Measurements from ENCODE around the gene TMED10. TPM values are rescaled to one million over a fixed set of nuclear protein-coding genes. Genes with fewer than 3 reads are reported as not detected.

Gene TMED10
- total and polyA plus RNA-seq, 2 donors (not counting 3 experiments of a cell fraction or from before 2014, with no cell fraction given): 338 to 342 TPM

- intact Hi-C loops (cut with micrococcal nuclease): no loop called here
- BruUV-seq (replicated peaks): no TSS peak
Observed at GRCh38 chr14:75188086-75188485, 11.7 kb upstream of the TMED10 start.

More at GRCh38 chr14:75188086-75188485, 11.7 kb upstream of the TMED10 start:
- no peak overlapping the region for H3K4me3 ChIP-seq (replicated peaks in 1 of 3; ENCODE audit: insufficient read depth in 1 of 3, low read depth in 1 of 3, low read length in 3 of 3)
- TF ChIP-seq POLR2A (IDR thresholded peaks at IDR 0.05; ENCODE audit: low read depth, low read length): no peak
- TF ChIP-seq EZH2 (IDR thresholded peaks at IDR 0.05; ENCODE audit: borderline replicate concordance, low read depth, low read length, severe bottlenecking): no peak
- TF ChIP-seq POLR2AphosphoS5 (IDR thresholded peaks at IDR 0.05; ENCODE audit: insufficient read depth, low read depth, low read length): no peak
- TF ChIP-seq FOS (IDR thresholded peaks at IDR 0.05; ENCODE audit: borderline replicate concordance, insufficient read depth, low read length): no peak
- TF ChIP-seq, protein P1, sequence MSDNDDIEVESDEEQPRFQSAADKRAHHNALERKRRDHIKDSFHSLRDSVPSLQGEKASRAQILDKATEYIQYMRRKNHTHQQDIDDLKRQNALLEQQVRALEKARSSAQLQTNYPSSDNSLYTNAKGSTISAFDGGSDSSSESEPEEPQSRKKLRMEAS (IDR thresholded peaks at IDR 0.05; ENCODE audit: insufficient read depth, insufficient read length): no peak
- no peak for TF ChIP-seq GATA2 (IDR thresholded peaks at IDR 0.05; ENCODE audit: insufficient read depth, insufficient read length, low read depth, low read length)
- no peak for TF ChIP-seq JUN (IDR thresholded peaks at IDR 0.05; ENCODE audit: borderline replicate concordance, insufficient read depth, insufficient read length, low read depth)
- no peak for TF ChIP-seq MYC (IDR thresholded peaks at IDR 0.05; ENCODE audit: low read depth, low read length)
- TF ChIP-seq CTCF (IDR thresholded peaks at IDR 0.05; ENCODE audit: extremely low read depth in 1 of 2, insufficient read depth in 1 of 2, low read depth in 1 of 2, low read length in 2 of 2): no peak
- no peaks in the 10 kb centered on the region for H3K9me3 ChIP-seq (replicated peaks; ENCODE audit: control insufficient read depth, insufficient read depth, low read length)
- dilution Hi-C loops (cut with MboI; ENCODE audit: extremely low pct_ligation_motif_present, low sequenced_read_pairs): no loop called here
- H3K27me3 ChIP-seq (ENCODE audit: control insufficient read depth in 2 of 2, insufficient read depth in 2 of 2, low read length in 2 of 2): peaks cover 0 to 4% of the 10 kb centered on the region in 2 experiments
- H2AFZ ChIP-seq (ENCODE audit: low read depth, low read length): no peak overlapping the region
- no peaks in the 10 kb centered on the region for H3K4me1 ChIP-seq (ENCODE audit: control insufficient read depth, extremely low read depth, insufficient read depth, low read length)
- H3K27ac ChIP-seq (ENCODE audit: insufficient read depth, low read depth, low read length): no peak overlapping the region
- FAIRE-seq (no peak), DNase-seq (ENCODE audit: low read depth, low spot score) (no peak)
- H3K9me1 ChIP-seq (replicated peaks; ENCODE audit: control insufficient read depth, extremely low read depth, insufficient read depth, low read length): no peaks in the 10 kb centered on the region
- H3K9ac ChIP-seq (replicated peaks; ENCODE audit: extremely low read depth, insufficient read depth, low read length): no peak overlapping the region
- H3K79me2 ChIP-seq (ENCODE audit: control insufficient read depth, insufficient read depth, low read length): no peaks in the 10 kb centered on the region
- H3K36me3 ChIP-seq (ENCODE audit: control insufficient read depth in 2 of 2, extremely low read depth in 1 of 2, insufficient read depth in 2 of 2, low read length in 2 of 2): no peaks in the 10 kb centered on the region
- ChIA-PET POLR2A (no interaction called here), CTCF (no interaction called here)
- no peak overlapping the region for H3K4me2 ChIP-seq (ENCODE audit: insufficient read depth, low read length)
- H4K20me1 ChIP-seq (replicated peaks; ENCODE audit: control insufficient read depth, extremely low read depth, insufficient read depth, low read length): no peaks in the 10 kb centered on the region
